OCI-LY3 (cell line): ENCODE data around the gene ANXA1.

Source experiments
- H2AFZ ChIP-seq: fragments of 200-600, 300-600 bp; shearing (Covaris generic); 2 replicates; pipeline ENCODE4 v1.6.0; 2014; ENCODE audit warnings: antibody characterized with exemption, low read depth, low read length
- H3K27ac ChIP-seq: fragments of 200-600, 300-600 bp; sonication (generic); 2 replicates; pipeline ENCODE4 v1.5.1; 2014; ENCODE audit warnings: mild to moderate bottlenecking, low read length, moderate library complexity, mixed read lengths
- H3K27me3 ChIP-seq: fragments of 200-600, 300-600 bp; sonication (generic); 2 replicates; pipeline ENCODE4 v1.6.1; 2014; ENCODE audit warnings: low read depth, low read length, mixed read lengths
- H3K36me3 ChIP-seq: fragments of 200-600, 300-600 bp; sonication (generic); replicated peaks from 2 replicates; pipeline ENCODE3; 2014; ENCODE audit warnings: low read depth, low read length, mixed read lengths
- H3K4me1 ChIP-seq: fragments of 300-600, 200-600 bp; sonication (generic); 2 replicates; pipeline ENCODE4 v1.6.1; 2014; ENCODE audit warnings: low read length, mixed read lengths
- H3K4me2 ChIP-seq: fragments of 200-600, 300-600 bp; sonication (generic); 2 replicates; pipeline ENCODE4 v1.6.1; 2014; ENCODE audit warnings: low read length, mixed read lengths
- H3K4me3 ChIP-seq: fragments of 300-600, 200-600 bp; sonication (generic); 2 replicates; pipeline ENCODE4 v1.5.1; 2014; ENCODE audit warnings: antibody characterized with exemption, mild to moderate bottlenecking, low read length, moderate library complexity
- H3K79me2 ChIP-seq: fragments of 300-600, 200-600 bp; shearing (Covaris generic); 2 replicates; pipeline ENCODE4 v1.6.1; 2014; ENCODE audit warnings: mild to moderate bottlenecking, low read length, mixed read lengths
- H3K9ac ChIP-seq: fragments of 300-600, 200-600 bp; shearing (Covaris generic); 2 replicates; pipeline ENCODE4 v1.6.0; 2014; ENCODE audit warnings: mild to moderate bottlenecking, low read length, moderate library complexity
- H3K9me3 ChIP-seq: fragments of 200-600, 300-600 bp; shearing (Covaris generic); 2 replicates; pipeline ENCODE4 v1.6.1; 2014; ENCODE audit warnings: low read length, mixed read lengths; ENCODE audit not compliant: insufficient read depth
- H4K20me1 ChIP-seq: fragments of 200-600, 300-600 bp; sonication (generic); 2 replicates; pipeline ENCODE4 v1.6.1; 2016; ENCODE audit warnings: low read length, mixed read lengths; ENCODE audit not compliant: insufficient read depth
- EZH2phosphoT487 ChIP-seq: fragments of 200-600 bp; shearing (Covaris generic); IDR thresholded peaks from 2 replicates; pipeline ENCODE4 v1.6.1; 2018; ENCODE audit warnings: antibody characterized with exemption, mixed run types, low read depth
- TF ChIP-seq, protein P1 (sequence below): fragments of 200-600, 300-600 bp; sonication (generic); IDR thresholded peaks from 2 replicates; pipeline ENCODE4 v1.5.1; 2014; ENCODE audit warnings: antibody characterized with exemption, low read length, low read depth

Gene ANXA1

GRCh38 chr9:73137914-73138313, 13.8 kb upstream of the ANXA1 start:
- no peak for TF ChIP-seq EZH2phosphoT487
- TF ChIP-seq, protein P1, sequence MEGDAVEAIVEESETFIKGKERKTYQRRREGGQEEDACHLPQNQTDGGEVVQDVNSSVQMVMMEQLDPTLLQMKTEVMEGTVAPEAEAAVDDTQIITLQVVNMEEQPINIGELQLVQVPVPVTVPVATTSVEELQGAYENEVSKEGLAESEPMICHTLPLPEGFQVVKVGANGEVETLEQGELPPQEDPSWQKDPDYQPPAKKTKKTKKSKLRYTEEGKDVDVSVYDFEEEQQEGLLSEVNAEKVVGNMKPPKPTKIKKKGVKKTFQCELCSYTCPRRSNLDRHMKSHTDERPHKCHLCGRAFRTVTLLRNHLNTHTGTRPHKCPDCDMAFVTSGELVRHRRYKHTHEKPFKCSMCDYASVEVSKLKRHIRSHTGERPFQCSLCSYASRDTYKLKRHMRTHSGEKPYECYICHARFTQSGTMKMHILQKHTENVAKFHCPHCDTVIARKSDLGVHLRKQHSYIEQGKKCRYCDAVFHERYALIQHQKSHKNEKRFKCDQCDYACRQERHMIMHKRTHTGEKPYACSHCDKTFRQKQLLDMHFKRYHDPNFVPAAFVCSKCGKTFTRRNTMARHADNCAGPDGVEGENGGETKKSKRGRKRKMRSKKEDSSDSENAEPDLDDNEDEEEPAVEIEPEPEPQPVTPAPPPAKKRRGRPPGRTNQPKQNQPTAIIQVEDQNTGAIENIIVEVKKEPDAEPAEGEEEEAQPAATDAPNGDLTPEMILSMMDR: no peak
- no peak overlapping the region for H3K27ac ChIP-seq
- no peaks in the 10 kb centered on the region for H3K27me3 ChIP-seq
- peaks cover 20% of the 10 kb centered on the region for H3K4me1 ChIP-seq
- H4K20me1 ChIP-seq: no peaks in the 10 kb centered on the region
- H3K4me2 ChIP-seq: no peak overlapping the region
- H3K9ac ChIP-seq: no peak overlapping the region
- H2AFZ ChIP-seq: no peak overlapping the region
- no peak overlapping the region for H3K4me3 ChIP-seq
- no peaks in the 10 kb centered on the region for H3K9me3 ChIP-seq
- H3K79me2 ChIP-seq: no peaks in the 10 kb centered on the region
- no peaks in the 10 kb centered on the region for H3K36me3 ChIP-seq

- Histone ChIP-seq H3K9ac (no peak overlapping the region), H4K20me1 (no peaks in the 10 kb centered on the region), H3K4me3 (no peak overlapping the region), H3K27ac (no peak overlapping the region), H3K36me3 (no peaks in the 10 kb centered on the region), H3K79me2 (no peaks in the 10 kb centered on the region), H3K4me2 (no peak overlapping the region), H3K27me3 (no peaks in the 10 kb centered on the region), H3K4me1 (peaks cover 19% of the 10 kb centered on the region), H3K9me3 (no peaks in the 10 kb centered on the region), H2AFZ (no peak overlapping the region)
- no peak for TF ChIP-seq EZH2phosphoT487
- TF ChIP-seq, protein P1: no peak
These were observed 13.1 kb upstream of the ANXA1 start for GRCh38 chr9:73138516-73138915.

DNA sequence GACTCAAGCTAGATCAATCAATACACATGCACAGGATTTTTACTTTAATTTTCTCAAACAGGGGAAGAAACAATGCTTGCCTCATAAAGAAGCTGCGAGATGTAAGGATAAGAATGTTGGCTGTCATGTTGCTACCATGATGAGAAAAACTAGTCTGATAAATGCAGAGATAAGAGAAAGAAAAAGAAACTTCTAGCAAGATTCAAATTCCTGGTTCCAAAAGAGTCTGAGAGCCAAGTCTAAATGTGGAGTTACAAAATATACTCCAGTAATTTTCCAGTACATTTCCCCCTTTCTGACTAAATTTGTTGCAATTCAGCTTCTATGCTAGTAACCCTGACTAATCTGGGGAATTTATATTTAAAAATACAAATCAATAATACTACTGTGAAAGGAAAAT, 10.4 kb upstream of the ANXA1 start:
- Histone ChIP-seq H3K9ac (no peak overlapping the region), H3K79me2 (no peaks in the 10 kb centered on the region), H3K27me3 (no peaks in the 10 kb centered on the region), H2AFZ (no peak overlapping the region), H3K9me3 (no peaks in the 10 kb centered on the region), H3K4me3 (no peak overlapping the region), H3K4me1 (peaks cover 25% of the 10 kb centered on the region), H4K20me1 (no peaks in the 10 kb centered on the region), H3K27ac (no peak overlapping the region), H3K4me2 (no peak overlapping the region), H3K36me3 (no peaks in the 10 kb centered on the region)
- no peak for TF ChIP-seq EZH2phosphoT487
- TF ChIP-seq, protein P1: no peak

- TF ChIP-seq, protein P1: no peak
- no peak for TF ChIP-seq EZH2phosphoT487
- H3K4me2 ChIP-seq: no peak overlapping the region
- no peaks in the 10 kb centered on the region for H3K36me3 ChIP-seq
- no peak overlapping the region for H3K27ac ChIP-seq
- no peak overlapping the region for H3K9ac ChIP-seq
- H3K9me3 ChIP-seq: no peaks in the 10 kb centered on the region
- H3K79me2 ChIP-seq: no peaks in the 10 kb centered on the region
- peaks cover 32% of the 10 kb centered on the region for H3K4me1 ChIP-seq
- H2AFZ ChIP-seq: no peak overlapping the region
- no peak overlapping the region for H3K4me3 ChIP-seq
- no peaks in the 10 kb centered on the region for H3K27me3 ChIP-seq
- H4K20me1 ChIP-seq: no peaks in the 10 kb centered on the region
These were observed 7.8 kb upstream of the ANXA1 start for GRCh38 chr9:73143711-73144328.
